SU-DHL-6 (cell line): ENCODE measurements around the gene JAK1.

Source experiments
- H2AFZ ChIP-seq: fragments of 200-600 bp; sonication (generic); 2 replicates; pipeline ENCODE4 v1.6.1; 2014; ENCODE audit warnings: low read depth, mild to moderate bottlenecking, moderate library complexity, mixed read lengths, antibody characterized with exemption, low read length; ENCODE audit not compliant: severe bottlenecking
- H3F3A ChIP-seq: fragments of 200-600 bp; shearing (Covaris generic); 2 replicates; pipeline ENCODE4 v1.6.0; 2016; ENCODE audit warnings: antibody characterized with exemption, mild to moderate bottlenecking; ENCODE audit not compliant: insufficient read depth
- H3K27ac ChIP-seq: fragments of 200-600 bp; sonication (generic); 2 replicates; pipeline ENCODE4 v1.5.1; 2016; ENCODE audit warnings: low read depth, mild to moderate bottlenecking, low read length, moderate library complexity, mixed read lengths
- H3K27me3 ChIP-seq: fragments of 200-600 bp; sonication (generic), shearing (Covaris generic); 2 replicates; pipeline ENCODE4 v1.6.0; 2014; ENCODE audit warnings: mild to moderate bottlenecking, low read length
- H3K36me3 ChIP-seq: fragments of 200-600 bp; sonication (generic); 2 replicates; pipeline ENCODE4 v1.6.1; 2014; ENCODE audit warnings: mild to moderate bottlenecking, low read length, mixed read lengths
- H3K4me2 ChIP-seq: fragments of 300-600, 200-600 bp; shearing (Covaris generic), sonication (generic); 2 replicates; pipeline ENCODE4 v1.6.0; 2014; ENCODE audit warnings: low read length, low read depth, mild to moderate bottlenecking; ENCODE audit not compliant: poor library complexity, severe bottlenecking
- H3K4me3 ChIP-seq: fragments of 200-600 bp; sonication (generic); 2 replicates; pipeline ENCODE4 v1.5.1; 2014; ENCODE audit warnings: antibody characterized with exemption, low read length, mild to moderate bottlenecking, mixed read lengths; ENCODE audit not compliant: insufficient read depth, poor library complexity, severe bottlenecking
- H3K79me2 ChIP-seq: fragments of 200-600 bp; sonication (generic); 2 replicates; pipeline ENCODE4 v1.6.1; 2014; ENCODE audit warnings: mild to moderate bottlenecking, low read length, moderate library complexity; ENCODE audit not compliant: insufficient read depth
- H3K9ac ChIP-seq: fragments of 200-600 bp; sonication (generic); 2 replicates; pipeline ENCODE4 v1.7.0; 2014; ENCODE audit warnings: mild to moderate bottlenecking, low read length
- H3K9me2 ChIP-seq: fragments of 200-600 bp; sonication (generic); replicated peaks from 2 replicates; pipeline ENCODE4 v1.6.1; 2014; ENCODE audit warnings: low read length; ENCODE audit not compliant: insufficient read depth
- H3K9me3 ChIP-seq: fragments of 200-600 bp; sonication (generic); 2 replicates; pipeline ENCODE4 v1.6.1; 2014; ENCODE audit warnings: low read length, mixed read lengths; ENCODE audit not compliant: insufficient read depth
- H4K20me1 ChIP-seq: fragments of 200-600 bp; sonication (generic); 2 replicates; pipeline ENCODE4 v1.6.1; 2014; ENCODE audit warnings: low read depth, mild to moderate bottlenecking, antibody characterized with exemption, low read length, moderate library complexity, mixed read lengths
- EZH2phosphoT487 ChIP-seq: fragments of 200-600 bp; sonication (generic), shearing (Covaris generic); conservative IDR thresholded peaks from 2 replicates; pipeline ENCODE4 v1.6.1; 2018; ENCODE audit warnings: mild to moderate bottlenecking, antibody characterized with exemption, low read length, moderate library complexity, mixed read lengths
- TF ChIP-seq, protein P1 (sequence below): fragments of 200-600 bp; sonication (generic); IDR thresholded peaks from one replicate; pipeline ENCODE4 v1.5.1; 2017; ENCODE audit warnings: antibody characterized with exemption, mild to moderate bottlenecking, low read length, moderate library complexity; ENCODE audit not compliant: insufficient read depth, poor library complexity, severe bottlenecking

Gene JAK1

DNA sequence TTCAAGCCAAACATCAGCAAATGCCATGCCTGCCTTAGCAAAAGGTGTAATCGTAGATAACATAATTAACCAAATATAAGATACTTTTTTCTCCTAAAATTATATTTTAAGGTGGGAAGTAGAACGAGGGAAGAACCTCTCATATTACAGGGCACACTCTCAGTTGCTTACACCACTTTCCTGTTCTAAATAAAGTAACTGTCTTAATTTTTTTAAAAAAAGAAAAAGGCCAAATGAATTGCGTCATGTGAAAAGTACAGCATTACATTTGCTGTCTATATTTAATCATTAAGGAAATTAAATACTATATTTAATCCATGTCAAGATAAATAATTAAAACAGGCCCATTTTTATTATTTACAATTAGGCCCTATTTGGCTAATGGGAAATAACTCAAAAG is 23.7 kb downstream of the JAK1 start:
- Histone ChIP-seq H3K79me2 (0 out of 2 replicates have a peak, but pooled peaks cover under 1% of the 10 kb centered on the region), H3K4me2 (no peak overlapping the region), H3K36me3 (no peaks in the 10 kb centered on the region), H3K4me3 (no peak overlapping the region), H2AFZ (no peak overlapping the region), H3K9me3 (no peaks in the 10 kb centered on the region), H3K27ac (no peak overlapping the region), H4K20me1 (peaks cover 39% of the 10 kb centered on the region), H3K27me3 (no peaks in the 10 kb centered on the region), H3K9ac (no peak overlapping the region), H3K9me2 (no peaks in the 10 kb centered on the region), H3F3A (no peaks in the 10 kb centered on the region)
- TF ChIP-seq, protein P1, sequence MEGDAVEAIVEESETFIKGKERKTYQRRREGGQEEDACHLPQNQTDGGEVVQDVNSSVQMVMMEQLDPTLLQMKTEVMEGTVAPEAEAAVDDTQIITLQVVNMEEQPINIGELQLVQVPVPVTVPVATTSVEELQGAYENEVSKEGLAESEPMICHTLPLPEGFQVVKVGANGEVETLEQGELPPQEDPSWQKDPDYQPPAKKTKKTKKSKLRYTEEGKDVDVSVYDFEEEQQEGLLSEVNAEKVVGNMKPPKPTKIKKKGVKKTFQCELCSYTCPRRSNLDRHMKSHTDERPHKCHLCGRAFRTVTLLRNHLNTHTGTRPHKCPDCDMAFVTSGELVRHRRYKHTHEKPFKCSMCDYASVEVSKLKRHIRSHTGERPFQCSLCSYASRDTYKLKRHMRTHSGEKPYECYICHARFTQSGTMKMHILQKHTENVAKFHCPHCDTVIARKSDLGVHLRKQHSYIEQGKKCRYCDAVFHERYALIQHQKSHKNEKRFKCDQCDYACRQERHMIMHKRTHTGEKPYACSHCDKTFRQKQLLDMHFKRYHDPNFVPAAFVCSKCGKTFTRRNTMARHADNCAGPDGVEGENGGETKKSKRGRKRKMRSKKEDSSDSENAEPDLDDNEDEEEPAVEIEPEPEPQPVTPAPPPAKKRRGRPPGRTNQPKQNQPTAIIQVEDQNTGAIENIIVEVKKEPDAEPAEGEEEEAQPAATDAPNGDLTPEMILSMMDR: no peak
- no peak for TF ChIP-seq EZH2phosphoT487

DNA sequence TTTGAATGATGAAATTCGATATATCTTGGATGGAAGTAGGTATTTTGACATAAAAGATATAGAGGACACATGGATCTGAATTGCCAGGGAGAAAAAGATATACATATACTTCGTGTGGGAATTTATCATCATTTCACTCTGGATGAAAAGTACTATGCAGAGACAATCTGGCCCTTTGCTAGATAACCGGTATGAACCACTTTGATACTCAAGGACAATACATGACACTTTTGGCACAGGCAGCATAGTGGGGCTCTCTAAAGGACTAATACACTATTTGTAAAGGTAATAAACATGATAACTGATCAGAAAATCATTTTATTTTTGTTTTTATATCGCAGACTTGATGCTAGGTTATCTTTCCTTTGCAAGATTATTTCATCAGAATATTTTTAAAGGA is 24.2 kb downstream of the JAK1 start:
- TF ChIP-seq, protein P1: no peak
- TF ChIP-seq EZH2phosphoT487: no peak
- no peaks in the 10 kb centered on the region for H3K36me3 ChIP-seq
- no peaks in the 10 kb centered on the region for H3K27me3 ChIP-seq
- H3K9ac ChIP-seq: no peak overlapping the region
- no peaks in the 10 kb centered on the region for H3K9me3 ChIP-seq
- H3K27ac ChIP-seq: no peak overlapping the region
- H3K4me3 ChIP-seq: no peak overlapping the region
- H2AFZ ChIP-seq: no peak overlapping the region
- H3K4me2 ChIP-seq: no peak overlapping the region
- H3K79me2 ChIP-seq: no peaks in the 10 kb centered on the region
- no peaks in the 10 kb centered on the region for H3K9me2 ChIP-seq
- no peaks in the 10 kb centered on the region for H3F3A ChIP-seq
- peaks cover 38% of the 10 kb centered on the region for H4K20me1 ChIP-seq

DNA sequence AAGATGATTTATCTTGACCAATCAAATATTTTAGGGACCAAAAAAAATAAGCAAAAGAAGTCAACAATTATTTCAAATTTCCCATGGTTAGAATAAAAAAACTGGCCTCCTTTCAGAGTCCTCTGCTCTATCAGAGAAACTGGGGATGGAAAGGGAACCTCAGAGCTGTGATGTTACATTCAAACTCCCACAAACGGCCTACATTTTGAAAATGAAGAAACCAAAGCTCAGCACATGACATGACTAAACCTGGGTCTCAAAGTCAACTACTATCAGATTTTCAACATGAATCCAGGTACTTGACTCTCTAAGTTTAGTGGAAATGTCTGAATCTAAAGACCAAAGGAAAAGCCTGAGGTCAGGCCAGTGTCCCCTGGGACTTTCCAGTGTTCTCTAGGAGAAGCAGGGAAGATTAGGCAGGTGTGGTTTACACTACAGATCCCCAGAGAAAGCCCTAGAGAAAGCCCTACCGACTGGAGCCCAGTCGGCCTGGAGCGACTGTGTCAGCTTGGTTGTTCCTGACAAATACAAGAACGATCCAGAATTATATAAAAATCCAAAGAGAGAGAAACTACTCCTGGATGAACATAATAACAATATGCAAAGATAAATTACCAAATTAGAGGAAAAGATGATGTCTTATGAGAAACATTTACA is 24.8 kb downstream of the JAK1 start:
- no peak overlapping the region for H3K27ac ChIP-seq
- no peaks in the 10 kb centered on the region for H3K79me2 ChIP-seq

More for the DNA sequence above, 24.8 kb downstream of the JAK1 start:
- Histone ChIP-seq H3K4me2 (no peak overlapping the region), H3K4me3 (no peak overlapping the region), H3K27me3 (no peaks in the 10 kb centered on the region), H3F3A (no peaks in the 10 kb centered on the region), H3K9me3 (no peaks in the 10 kb centered on the region), H2AFZ (no peak overlapping the region), H4K20me1 (peaks cover 40% of the 10 kb centered on the region), H3K36me3 (no peaks in the 10 kb centered on the region), H3K9me2 (no peaks in the 10 kb centered on the region), H3K9ac (no peak overlapping the region)
- TF ChIP-seq, protein P1: no peak
- no peak for TF ChIP-seq EZH2phosphoT487
